ENCODE measurements around the gene TMEM212. TPM values are rescaled to one million over a fixed set of nuclear protein-coding genes. Genes with fewer than 3 reads are reported as not detected.
A peak's percentile ranks its signal among the peaks of the same experiment; 100 is the strongest.
"Not testable (repeated sequence)": the region's sequence is repeated elsewhere in the genome, so short reads cannot be mapped to it uniquely, and the experiment has no call there.

TMEM212 gene
- total RNA-seq, 1 donor from 2014 or later: not detected

DNA sequence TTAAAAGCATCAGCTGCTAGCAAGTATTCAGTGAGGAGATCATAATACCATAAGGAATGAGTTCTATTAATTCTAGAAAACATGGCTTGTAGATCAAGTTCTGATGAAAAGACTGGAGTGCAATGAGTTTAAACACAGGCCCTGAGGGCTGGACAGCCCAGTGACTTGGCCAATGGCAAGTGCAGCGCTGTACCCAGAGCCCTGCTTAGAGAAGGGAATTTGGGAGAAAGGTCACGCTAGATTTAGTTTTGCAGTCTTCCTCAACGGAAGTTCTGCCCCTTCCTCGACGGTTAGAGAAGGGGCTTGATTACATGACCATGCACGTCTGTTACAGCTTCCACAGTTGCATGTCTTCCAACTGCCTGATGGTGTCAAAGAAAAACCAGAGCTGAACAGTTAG is 4.0 kb downstream of the TMEM212 start:
- DNase-seq (ENCODE audit: missing footprints): no peak
- intact Hi-C loops (cut with DNase I): no loop called here
- ATAC-seq: peak; percentile 28

DNA sequence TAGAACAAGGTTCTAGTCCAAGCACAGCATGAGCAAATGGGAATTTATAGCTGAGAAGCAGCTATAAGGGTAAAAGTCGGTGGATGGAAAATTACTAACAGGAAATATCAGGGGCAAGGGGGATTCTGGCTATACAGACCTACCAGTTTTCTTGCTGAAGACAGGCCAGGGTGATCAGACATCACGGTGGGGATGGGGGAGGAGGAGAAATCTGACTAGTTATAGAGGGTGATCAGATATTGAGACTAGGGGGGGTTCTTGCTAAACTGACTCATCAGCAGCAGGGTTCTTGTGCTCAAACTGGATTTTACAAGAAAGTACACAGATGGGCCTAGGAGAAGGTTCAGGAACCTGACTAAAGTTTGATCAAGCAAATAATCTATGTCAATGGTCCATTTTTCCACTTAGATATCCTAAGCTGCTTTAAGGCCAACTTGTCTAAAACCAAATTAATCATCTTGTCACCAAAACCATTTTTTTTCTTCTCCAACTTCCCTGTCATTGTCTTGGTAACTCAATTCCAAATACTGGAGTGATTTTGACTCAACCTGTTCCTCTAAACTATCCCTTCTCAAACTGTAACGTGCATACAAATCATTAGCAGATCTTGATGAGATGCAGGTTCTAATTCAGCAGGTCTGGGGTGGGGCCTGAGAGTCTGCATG is 4.6 kb downstream of the TMEM212 start:
- intact Hi-C loops (cut with DNase I): no loop called here
- DNase-seq (ENCODE audit: missing footprints) (no peak), ATAC-seq (no peak)

DNA sequence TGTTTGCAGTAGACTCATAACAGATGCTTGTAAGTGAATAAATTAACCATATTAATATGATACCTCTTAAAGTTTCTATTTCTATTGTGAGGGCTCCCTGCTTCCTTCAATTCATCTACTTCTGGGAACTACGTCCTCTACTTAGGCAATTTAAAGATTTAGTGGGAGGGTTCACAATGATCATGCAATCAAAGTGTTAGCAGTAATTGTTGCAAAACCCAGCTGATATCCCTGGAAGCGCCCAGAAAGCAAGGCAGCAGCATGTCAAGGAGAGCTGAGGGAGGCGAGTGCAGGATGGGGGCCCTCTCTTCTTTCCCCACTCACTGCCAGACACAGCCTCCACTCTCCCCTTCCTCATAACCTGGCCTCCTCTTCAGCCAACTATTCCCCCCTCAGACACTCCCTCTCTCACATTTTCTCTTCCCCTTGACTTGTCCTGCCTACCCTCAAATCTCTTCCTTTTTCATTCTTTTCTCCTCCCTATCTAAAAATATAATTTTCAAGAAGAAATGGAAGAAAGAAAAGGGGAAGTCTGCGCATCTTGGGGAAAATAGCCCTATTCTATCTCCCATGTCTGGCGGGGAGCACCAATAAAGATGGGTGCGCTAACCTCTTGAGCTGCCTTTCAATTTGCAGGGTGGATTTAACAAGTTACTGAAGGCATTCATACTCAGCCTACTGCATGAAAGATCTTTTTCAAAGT is 6.6 kb downstream of the TMEM212 start:
- no peak for DNase-seq (ENCODE audit: missing footprints)
- intact Hi-C loops (cut with DNase I): no loop called here
- no peak for ATAC-seq

DNA sequence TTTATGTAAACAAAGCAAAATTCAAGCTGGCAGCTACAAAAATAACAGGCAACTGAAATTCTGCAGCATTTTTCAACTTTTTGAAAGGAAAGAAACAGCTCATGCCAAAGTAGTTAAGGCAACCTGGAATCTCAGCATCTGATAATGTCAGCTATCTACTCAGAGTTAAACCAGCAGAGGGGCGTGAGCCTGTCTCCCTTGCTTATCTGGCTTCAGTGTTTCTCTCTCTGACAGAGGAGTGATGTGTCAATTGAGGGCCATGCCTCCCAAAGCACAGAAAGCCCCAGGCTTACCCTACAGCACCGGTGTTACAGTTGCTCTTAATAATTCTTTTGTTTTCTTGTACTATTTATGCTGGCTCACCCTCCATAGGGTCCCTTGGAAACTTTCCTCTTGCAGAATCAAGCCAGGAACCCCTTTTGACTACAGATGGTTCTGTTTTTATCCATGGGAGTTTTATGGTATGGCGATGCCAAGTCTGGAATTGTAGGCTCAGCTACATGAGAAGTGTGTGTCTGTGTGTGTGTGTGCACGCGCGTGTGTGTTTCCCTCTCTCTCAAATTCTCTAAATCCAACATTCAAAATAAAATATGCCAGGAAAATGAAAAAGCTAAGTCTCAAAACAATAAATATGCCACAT is 7.3 kb downstream of the TMEM212 start:
- ATAC-seq (no peak), DNase-seq (ENCODE audit: missing footprints) (no peak)
- intact Hi-C loops (cut with DNase I): no loop called here

DNA sequence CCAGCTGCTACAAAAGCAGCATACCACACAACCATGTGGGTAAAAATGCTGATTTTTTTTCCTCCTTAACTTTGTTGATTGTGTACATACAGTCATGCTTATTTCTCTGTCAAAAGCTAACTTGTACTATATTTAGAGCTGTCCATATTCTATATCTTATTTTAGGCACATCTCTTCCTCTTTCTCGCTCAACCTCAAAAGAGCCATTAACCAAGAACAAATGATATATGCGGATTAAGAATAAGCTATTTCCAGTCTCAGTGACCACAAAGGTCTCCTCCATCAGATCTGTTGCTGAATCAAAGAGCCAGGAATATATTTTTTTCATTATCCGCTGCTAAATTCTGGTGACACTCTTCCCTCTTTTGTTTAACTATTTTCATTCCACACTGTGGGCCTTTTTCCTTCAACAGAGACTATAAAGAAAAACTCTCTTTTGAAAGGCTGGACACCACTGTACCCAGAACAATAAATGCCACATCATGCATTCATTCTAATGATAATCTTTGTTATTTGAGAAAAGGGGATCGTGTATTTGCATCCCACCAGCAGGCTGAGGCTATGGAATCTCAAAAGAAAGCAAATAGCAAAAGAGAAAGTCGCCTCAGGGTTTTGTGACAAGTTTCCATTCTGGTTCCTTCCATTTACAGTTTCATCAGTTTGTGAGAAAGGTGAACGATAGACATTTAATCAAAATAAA is 8.0 kb downstream of the TMEM212 start:
- ATAC-seq: no peak
- intact Hi-C loops (cut with DNase I): no loop called here
- no peak for DNase-seq (ENCODE audit: missing footprints)

DNA sequence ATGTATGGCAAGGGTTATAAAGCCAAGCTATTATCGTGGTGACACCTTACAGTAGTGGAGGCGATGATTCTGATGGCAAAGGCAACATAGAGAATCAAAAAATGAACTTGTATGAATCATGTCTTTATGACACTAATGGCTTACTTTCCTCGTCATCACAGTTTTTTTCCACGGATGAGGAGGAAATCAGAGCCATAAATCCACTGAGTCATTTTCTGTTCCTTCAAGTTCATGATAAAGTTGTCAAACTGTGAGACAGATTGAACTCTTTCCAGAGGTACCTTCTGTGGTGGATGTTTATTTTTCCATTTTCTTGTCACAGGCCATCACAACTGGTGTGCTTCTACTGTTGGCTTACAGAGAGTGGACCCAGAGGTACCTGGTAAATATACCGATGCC is 8.5 kb downstream of the TMEM212 start:
- intact Hi-C loops (cut with DNase I): no loop called here
- ATAC-seq (no peak), DNase-seq (ENCODE audit: missing footprints) (no peak)

DNA sequence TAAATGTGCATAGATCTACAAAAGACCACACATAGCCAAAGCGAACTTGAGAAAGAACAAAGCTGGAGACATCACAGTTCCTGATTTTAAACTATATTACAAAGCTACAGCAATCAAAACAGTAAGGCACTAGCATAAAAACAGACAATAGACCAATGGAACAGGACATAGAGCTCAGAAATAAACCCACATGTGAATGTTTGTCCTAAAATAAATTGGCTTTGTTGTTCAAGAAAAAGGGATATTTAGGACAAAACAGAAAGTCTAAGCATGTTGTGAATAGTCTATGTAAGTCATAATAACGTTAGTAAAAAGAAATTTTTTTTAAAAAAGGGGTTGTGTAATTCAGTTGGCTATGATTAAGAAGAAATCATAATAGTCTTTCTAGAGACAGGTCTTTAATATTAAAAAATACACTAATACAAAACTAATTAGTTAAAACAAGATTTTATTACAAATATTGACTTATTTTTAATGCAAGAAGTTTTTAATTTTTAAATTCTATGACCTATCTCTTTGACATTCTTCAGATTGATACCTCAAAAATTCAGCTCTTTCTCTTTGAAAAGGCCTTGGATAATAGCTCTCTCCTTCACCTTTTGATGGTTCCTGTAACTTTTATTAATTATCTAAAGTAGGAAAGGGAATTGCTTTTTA is 11.6 kb downstream of the TMEM212 start:
- no peak for DNase-seq (ENCODE audit: missing footprints)
- ATAC-seq: no peak
- intact Hi-C loops (cut with DNase I): no loop called here

DNA sequence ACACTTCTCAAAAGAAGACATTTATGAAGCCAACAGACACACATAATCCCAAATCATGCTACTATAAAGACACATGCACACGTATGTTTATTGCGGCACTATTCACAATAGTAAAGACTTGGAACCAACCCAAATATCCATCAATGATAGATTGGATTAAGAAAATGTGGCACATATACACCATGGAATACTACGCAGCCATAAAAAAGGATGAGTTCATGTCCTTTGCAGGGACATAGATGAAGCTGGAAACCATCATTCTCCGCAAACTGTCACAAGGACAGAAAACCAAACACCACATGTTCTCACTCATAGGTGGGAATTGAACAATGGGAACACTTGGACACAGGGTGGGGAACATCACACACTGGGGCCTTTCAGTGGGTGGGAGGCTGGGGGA is 15.6 kb downstream of the TMEM212 start:
- intact Hi-C loops (cut with DNase I); ATAC-seq; DNase-seq (ENCODE audit: missing footprints): not testable (repeated sequence)

DNA sequence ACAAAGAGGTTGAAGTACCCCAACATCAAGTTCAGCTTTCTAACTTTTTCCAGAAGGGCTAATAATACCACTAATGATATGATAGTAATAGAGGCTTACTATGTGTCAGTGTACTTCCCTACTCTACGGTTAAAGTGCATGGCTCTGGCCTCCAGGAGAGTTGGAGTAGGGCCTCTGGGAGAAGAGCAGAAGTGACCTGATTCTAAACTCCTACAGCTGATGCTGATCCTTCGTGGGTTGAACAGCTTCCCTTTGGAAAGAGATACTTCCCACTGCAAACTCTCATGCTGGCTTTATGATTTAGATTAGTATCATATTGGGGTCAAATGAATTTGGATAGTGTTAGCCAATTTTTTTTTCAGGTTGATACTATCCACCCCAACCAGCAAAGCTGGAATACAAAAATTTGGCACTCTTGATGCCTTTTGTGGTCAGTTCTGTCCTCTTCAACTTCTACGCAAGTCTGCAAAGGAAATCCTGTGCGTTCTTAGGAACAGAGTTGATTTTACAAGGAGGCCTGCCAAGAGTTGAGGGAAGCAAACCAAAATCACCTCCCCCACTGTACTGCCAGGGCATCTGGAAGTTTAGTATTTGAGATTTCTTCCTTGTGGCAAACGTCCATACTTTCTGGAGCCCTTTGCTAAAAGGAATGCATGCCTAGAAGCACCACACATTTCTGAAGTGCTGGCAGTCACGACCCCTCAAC is 17.8 kb downstream of the TMEM212 start:
- ATAC-seq (peak; percentile 70), DNase-seq (ENCODE audit: missing footprints) (no peak)
- intact Hi-C loops (cut with DNase I): no loop called here

DNA sequence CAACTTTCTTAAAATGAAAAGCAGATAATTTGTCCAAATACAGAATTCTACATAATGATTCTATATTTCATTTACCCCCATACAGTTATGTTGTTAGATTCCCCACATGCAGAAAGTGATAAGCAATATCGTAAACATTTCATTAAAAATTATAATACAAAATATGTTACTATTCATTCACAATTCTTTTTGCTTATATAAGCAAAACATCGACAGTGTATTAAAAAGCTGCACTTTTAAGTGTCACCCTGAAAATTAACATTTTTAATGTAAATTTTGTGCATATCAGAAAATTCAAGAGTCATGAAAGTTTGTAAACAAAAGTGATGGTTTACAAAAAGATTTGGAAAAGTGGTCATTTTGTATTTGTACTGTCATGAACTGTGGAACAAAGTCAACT is 19.2 kb downstream of the TMEM212 start:
- ATAC-seq (no peak), DNase-seq (ENCODE audit: missing footprints) (no peak)
- intact Hi-C loops (cut with DNase I): no loop called here

DNA sequence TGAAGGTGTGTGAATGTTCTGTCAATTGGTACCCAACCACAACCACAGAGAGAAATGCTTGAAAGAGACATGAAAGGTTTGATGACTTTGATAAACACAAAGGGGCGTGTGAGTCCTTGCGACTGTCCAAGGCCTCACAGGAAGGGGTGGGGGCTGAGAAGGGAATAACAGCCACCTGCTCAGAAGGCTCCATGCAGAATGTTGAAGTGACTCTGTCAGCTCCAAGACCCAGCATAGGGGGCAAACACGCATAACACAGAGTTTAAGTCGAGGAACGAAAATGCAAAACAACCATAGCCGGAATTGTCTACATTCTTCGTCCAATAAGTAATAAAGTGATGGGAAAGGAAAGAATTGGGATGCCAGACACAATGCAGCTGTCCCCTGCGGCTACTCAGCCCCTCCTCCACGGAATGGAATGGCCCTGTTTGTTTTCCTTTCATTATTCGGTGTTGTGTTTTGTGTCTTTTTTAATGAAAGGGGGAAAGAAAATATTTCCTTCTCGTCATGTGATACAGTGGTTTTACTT is 19.9 kb downstream of the TMEM212 start:
- ATAC-seq: no peak
- intact Hi-C loops (cut with DNase I): no loop called here

DNA sequence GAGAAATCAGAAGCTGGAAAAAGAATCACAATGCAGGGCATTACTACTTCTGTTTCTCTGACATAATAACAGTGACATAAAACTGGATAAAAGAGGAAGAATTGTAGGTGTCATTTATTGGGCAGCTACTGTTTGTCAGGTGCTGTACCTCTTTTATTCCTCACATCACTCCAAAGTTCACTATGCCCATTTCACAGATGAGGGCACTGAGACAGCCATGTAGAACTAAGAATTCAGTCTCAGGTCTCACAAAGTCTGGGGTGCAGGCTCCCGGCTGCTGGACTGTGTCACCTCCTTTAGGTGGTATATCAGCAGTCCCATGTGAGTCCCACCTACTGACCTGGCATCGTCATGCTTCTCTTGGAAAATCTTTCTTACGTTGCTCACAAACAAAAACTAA is 20.8 kb downstream of the TMEM212 start:
- DNase-seq (ENCODE audit: missing footprints) (no peak), ATAC-seq (no peak)
- intact Hi-C loops (cut with DNase I): no loop called here

More for the DNA sequence above, 19.9 kb downstream of the TMEM212 start:
- DNase-seq (ENCODE audit: missing footprints): no peak

DNA sequence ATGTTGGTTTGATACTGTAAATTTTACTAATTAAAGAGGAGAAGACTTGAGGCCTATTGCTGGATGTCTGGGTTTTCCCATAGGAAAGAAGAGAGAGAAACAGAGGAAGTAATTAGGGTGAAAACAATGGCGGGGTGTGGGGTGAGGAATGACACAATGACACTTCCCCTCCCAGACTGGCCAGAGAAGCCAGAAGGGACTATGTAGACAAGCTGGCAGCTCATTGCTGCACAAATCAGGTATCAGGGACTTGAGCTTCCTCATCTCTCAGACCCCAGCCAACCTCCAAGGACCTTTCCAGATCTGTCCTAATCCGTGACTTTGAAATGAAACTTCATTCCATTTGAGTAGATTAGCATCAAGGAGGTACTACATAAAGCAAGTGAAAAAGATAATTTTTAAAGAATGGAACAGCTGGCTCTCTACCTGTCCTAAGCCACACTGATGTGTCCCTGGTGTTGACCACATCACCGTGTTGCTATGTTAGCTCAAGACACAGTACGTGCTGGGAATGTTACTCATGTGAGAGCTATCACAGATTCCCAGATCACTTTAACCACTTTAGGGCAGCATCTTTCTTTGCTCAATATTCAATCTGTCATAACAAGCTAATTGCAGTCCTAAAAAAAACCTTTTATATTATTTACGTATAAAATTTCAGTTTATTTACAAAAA is 22.2 kb downstream of the TMEM212 start:
- no peak for ATAC-seq
- intact Hi-C loops (cut with DNase I): no loop called here
- DNase-seq (ENCODE audit: missing footprints): no peak

DNA sequence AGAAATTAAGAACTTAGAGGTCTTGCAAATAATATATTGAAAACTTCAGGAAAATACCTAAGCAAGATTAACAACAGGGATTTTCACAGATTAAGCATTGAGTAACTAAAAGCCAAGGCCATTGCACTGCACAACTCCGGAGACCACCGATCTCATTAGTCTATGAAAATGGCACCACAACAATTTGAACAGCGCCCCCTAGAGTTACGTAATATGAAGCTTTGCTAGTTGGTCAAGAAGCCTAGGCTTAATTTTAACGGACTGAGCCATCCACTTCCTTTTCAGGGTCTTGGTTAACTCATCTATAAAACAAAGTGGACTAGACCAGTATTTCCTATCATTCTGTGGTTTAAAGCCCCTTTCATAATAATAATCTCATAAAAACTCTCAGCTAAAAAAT is 24.8 kb downstream of the TMEM212 start:
- no peak for DNase-seq (ENCODE audit: missing footprints)
- intact Hi-C loops (cut with DNase I): no loop called here
- no peak for ATAC-seq

DNA sequence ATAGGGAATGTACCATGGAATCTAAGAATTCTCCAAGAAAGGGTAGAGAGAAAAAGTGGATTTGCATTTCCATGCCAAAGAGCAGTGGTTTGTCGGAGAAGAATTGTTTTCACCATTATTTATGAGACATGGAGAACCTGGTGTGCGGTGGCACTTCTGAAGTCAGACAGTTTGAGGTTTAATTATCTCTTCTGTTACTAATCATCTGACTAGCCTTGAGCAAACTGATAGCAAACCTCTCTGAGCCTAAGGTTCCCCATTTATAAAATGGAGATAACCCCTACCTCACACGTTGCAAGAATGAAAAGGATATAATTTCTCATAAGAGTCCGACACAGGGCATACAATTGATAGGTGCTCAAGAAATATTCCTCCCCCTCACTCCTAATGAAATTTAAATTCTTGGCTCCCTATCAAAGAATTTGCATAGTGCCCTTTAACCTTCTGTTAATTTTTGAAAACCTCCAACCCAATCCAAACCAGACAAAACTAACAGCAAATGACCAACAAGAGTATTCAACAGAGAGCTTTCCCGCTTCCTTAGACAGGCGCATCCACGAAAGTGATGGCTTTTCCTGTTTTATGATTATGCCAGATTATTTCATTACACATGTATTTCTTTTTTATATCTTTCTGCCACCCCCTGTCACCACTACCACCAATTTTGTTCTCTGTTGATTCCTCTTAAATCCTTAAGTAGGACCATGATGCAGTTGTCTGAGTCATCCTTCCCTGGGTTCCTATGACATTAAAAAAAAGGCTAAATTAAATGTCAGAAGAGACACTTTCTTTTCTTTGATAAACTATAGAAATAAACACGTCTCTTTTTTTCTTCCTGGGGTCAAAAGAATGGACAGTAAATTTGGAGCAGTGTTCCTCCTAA is 28.5 kb downstream of the TMEM212 start:
- intact Hi-C loops (cut with DNase I): no loop called here
- ATAC-seq: no peak
- no peak for DNase-seq (ENCODE audit: missing footprints)

DNA sequence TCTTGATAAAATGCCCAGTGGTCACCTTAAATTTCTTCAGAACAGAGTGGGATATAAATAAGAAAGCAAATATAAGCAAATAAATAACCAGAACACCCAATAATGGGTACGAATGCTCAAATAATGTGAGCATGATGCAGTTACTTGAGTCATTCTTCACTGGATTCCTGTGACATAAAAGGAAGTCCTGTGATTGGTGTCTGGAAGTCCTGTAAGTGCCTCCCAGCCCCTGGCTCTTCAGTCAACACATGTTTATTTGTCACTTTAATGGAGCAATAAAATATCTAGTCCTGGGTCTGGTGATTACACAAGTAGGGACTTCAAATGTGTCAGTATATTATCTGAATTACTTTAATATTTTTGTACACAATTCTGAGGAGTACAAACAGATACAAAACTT is 30.4 kb downstream of the TMEM212 start:
- intact Hi-C loops (cut with DNase I): no loop called here
- DNase-seq (ENCODE audit: missing footprints) (no peak), ATAC-seq (no peak)

DNA sequence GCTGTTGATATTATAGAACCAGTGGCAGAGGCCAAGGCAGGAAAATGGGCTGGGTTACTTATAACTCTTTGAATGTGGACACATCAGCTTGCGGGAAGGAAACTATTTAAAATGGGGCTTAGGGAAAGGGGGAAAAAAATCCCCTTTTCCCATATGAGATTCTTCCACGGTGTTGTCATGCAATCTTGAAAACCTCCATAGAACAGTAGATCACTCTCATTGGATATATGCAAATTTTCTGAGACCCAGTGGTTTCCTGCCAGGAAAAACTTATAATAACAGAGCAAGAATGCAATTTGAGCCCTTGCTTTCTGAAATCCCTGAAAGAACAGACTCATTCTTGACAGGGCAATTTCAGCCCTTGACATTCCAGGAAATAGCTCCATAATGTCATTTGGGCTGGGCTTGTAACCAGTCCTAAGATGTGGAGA is 31.1 kb downstream of the TMEM212 start:
- intact Hi-C loops (cut with DNase I): no loop called here
- ATAC-seq (peak; percentile 46), DNase-seq (ENCODE audit: missing footprints) (no peak)

Measured in Right ventricle myocardium inferior (tissue), 1 donor.